IMR-90 (cell line): ENCODE measurements around the gene SCYGR8.

Experiments used
- MAFK ChIP-seq: IDR thresholded peaks from 2 replicates; pipeline ENCODE4 v1.6.1; 2012; ENCODE audit warnings: low read depth, low read length, improper control_type of control experiment
- SMC3 ChIP-seq: fragments of 150-350 bp; IDR thresholded peaks from 2 replicates; pipeline ENCODE4 v1.6.1; 2016; ENCODE audit warnings: low read depth, mild to moderate bottlenecking, antibody characterized with exemption, low read length, moderate library complexity
- TF ChIP-seq, protein P1 (sequence below): conservative IDR thresholded peaks from 2 replicates; pipeline ENCODE4 v1.5.1; 2012; ENCODE audit warnings: mild to moderate bottlenecking, low read depth, low read length, improper control_type of control experiment
- TF ChIP-seq, protein P2 (sequence below): fragments of 150-350 bp; IDR thresholded peaks from 2 replicates; pipeline ENCODE4 v1.6.1; 2017; ENCODE audit warnings: mild to moderate bottlenecking, antibody characterized with exemption, low read length, low read depth

DNA sequence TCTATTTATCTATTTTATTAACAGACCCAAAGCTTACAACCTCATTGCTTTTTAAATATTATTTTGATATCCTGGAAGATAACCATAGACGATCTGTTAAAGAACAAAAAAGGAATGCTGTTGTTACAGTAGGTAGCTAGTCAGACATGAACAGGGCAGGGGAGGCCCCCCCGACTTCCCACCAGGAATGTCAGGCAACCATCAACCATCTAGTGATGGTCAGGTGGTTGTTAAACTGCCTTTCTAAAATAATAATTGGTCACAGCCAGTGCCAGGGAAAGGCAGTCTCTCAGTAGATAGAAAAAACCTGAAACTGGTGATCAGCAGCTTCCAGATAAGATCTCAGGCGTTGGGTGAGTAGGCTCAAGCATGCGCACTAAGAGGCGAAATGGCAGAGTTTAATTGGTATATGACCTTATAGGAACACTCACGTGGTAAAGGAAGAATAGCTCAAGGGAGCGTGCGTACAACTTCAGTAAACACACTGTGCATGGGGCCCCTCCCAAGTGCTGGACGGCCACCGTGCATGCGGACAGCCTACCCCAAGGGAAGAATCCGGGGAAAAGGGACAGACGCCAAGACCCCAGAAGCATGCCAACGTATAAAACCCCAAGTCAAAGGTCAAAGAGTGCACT lies 35.4 kb downstream of the SCYGR8 start:
- TF ChIP-seq MAFK (no peak), SMC3 (no peak)
- TF ChIP-seq, protein P1, sequence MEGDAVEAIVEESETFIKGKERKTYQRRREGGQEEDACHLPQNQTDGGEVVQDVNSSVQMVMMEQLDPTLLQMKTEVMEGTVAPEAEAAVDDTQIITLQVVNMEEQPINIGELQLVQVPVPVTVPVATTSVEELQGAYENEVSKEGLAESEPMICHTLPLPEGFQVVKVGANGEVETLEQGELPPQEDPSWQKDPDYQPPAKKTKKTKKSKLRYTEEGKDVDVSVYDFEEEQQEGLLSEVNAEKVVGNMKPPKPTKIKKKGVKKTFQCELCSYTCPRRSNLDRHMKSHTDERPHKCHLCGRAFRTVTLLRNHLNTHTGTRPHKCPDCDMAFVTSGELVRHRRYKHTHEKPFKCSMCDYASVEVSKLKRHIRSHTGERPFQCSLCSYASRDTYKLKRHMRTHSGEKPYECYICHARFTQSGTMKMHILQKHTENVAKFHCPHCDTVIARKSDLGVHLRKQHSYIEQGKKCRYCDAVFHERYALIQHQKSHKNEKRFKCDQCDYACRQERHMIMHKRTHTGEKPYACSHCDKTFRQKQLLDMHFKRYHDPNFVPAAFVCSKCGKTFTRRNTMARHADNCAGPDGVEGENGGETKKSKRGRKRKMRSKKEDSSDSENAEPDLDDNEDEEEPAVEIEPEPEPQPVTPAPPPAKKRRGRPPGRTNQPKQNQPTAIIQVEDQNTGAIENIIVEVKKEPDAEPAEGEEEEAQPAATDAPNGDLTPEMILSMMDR = no peak
- TF ChIP-seq, protein P2, sequence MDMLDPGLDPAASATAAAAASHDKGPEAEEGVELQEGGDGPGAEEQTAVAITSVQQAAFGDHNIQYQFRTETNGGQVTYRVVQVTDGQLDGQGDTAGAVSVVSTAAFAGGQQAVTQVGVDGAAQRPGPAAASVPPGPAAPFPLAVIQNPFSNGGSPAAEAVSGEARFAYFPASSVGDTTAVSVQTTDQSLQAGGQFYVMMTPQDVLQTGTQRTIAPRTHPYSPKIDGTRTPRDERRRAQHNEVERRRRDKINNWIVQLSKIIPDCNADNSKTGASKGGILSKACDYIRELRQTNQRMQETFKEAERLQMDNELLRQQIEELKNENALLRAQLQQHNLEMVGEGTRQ = no peak
